ENCODE measurements around the gene IFIT5.
"Not testable (repeated sequence)": the region's sequence is repeated elsewhere in the genome, so short reads cannot be mapped to it uniquely, and the experiment has no call there.

IFIT5 gene

DNA sequence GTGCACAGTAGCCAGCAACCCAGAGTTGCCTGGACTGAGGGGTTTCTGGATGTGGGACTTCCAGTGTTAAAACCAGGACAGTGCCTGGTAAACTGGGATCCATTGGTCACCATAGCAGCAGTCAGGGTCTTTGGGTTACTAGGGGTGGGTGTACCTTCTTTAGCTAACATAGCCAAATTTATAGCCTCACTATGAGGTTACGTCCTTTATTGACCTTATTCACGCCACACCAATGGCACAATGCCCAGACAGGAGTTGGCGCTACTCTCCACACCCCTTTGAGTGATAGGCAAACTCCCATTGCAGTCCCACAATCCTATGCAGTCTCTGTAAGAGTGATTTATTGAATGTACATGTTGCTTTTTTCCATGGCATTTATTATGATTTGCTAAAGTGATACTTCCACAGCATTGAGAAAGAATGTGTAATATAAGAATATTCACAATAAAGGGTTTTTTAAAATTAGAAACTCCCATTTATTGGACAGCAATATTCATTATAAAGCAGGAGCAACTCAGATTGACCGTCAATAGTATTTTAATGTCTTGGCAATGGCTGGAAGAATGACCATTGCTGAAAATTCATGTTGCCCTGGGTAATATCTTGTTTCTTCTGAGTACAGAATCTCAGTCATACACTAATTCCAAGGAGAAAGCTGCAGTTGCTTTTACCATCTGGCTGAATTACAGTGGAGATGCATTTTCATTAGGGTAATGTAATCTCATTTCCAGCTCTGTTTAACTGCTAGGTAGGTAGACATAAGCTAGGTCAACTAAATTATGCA, 26.1 kb downstream of the IFIT5 start:
- DNase-seq: no peak

DNA sequence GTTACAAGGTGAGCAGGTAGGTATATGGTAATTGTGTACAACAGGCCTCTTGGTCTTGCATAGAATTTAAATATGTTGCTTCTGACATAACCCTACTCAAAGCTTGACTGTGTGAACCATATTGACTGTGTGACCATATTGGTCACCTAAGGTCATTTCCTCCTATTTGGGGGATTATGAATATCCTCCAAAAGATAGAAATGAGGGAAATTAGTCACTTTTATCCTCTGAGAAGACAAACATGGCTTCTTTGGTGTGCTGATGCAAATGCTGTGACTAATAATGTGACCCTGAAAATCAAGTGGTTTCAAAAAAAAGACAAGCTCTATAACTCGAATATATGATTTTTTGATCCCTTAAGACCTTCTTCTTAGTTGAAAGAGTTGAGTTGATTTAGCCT, 27.9 kb downstream of the IFIT5 start:
- no peak for DNase-seq

DNA sequence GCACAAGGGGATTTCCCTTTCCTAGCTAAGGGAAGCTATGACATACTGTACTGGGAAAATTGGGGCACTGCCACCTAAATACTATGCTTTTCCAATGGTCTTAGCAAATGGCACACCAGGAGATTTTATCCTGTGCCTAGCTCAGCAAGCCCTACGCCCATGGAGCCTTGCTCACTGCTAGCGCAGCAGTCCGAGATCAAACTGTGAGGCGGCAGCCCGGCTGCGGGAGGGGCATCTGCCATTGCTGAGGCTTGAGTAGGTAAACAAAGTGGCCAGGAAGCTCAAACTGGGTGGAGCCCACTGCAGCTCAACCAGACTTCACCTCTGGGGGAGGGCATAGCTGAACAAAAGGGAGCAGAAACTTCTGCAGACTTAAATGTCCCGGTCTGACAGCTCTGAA, 30.5 kb downstream of the IFIT5 start:
- not testable (repeated sequence) for DNase-seq

DNA sequence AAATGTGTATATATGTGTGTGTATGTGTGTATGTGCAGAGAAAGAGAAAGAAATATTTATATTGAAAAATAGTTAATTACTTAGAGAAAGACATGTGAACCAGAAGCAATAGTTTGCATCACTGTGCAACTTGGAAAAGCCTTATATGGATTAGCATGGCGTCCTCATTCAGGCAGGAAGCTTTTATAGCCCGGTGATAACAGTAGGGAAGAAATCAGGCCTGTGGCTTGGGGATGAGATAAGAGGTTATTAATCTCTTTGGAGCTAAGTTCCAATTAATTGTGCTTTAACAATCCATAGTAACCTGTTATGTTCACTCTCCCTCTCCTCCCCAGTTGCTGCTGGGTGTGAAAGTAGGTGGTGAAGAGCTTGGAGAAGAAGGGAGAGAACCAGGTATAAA, 36.5 kb downstream of the IFIT5 start:
- no peak for DNase-seq

DNA sequence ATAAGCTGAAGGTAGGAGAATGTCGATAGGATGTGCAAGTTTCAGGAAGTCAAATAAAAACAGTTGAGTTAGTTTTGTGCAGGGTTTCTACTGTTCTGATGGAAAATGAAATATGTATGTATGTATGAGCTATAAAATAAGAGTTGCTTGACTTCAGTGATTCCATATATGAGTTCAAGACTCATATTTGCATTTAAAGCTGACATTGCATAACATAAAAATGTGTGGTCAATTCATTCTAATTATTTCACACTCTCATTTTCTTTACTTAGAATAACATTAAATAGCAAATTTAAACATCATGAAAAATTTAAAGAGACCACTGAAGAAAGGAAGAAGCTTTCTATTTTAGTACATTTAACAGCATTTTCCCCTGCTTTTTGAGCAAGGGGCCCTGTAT, 37.8 kb downstream of the IFIT5 start:
- DNase-seq: no peak

DNA sequence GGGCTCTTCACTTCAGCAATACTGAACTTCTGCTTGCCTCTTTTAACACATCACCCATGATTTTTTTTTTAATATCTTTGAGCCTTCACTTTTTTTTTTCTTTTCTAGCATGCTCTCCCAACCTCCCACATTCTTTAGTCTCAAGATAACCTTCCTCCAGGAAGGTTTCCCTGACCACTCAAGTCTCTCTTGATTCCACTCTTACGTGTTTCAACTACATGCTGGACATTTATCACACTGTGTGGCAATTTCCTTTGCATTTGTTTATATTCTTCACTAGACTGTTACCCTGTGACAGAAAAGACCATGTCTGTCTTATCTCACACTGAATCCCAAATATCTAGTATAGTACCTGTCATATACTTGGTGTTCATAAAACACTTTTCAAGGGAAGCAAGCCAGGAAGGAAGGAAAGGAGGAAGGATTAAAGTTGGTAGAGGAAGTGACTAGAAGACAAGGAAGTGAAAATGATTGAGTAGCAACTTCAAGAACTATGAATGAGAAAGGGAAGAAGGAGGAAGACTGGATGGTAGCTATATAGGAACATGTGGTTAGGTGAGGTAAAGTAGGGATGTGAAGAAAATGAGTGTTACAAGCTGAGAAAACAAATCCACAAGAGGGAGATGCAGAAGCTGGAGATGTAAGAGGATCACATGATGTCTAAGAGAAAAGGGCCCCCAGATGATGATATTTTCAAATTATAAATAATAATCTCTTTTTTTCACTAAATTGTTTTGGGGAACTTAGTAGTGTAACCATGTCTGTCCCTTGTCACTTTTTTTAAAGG, 40.4 kb downstream of the IFIT5 start:
- DNase-seq: no peak

DNA sequence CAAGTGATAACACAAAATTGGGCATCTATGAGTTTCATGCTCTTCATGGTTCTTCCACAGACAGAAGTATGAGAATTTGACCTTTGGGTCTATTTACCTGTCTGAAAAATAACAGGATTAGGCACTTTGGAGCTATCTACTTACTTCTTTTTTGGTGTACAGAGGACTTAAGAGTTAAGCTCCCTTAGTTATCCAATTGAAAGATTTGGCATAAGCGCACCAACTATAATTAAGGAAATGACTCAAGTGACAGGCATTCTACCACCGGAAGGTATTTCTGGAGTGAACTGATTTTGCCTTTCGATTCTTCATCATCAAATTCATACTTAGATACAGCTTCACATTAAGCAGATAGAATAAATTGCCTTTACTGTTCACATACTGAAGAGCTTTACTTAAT, 43.9 kb downstream of the IFIT5 start:
- peak in 1 of 2 experiments; percentile 71 for DNase-seq

DNA sequence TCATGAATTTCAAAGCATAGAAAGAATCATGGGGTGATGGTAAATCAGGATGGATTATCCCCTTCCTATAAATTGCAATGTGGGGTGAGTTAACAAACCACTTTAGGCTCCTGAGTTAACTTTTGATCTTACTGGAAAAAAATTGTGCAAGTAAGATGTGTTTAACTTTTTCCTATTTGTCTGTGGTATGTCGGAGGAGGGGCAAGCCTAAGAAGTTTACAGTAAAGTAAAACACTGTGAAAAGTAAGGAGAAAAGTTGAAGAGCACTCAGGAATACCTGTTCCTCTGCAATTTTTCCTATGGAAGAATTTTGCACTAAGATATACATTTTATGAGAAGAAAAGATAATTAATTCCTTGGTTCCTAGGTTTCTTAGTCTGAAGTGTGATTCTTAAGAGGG, 44.4 kb downstream of the IFIT5 start:
- no peak for DNase-seq

DNA sequence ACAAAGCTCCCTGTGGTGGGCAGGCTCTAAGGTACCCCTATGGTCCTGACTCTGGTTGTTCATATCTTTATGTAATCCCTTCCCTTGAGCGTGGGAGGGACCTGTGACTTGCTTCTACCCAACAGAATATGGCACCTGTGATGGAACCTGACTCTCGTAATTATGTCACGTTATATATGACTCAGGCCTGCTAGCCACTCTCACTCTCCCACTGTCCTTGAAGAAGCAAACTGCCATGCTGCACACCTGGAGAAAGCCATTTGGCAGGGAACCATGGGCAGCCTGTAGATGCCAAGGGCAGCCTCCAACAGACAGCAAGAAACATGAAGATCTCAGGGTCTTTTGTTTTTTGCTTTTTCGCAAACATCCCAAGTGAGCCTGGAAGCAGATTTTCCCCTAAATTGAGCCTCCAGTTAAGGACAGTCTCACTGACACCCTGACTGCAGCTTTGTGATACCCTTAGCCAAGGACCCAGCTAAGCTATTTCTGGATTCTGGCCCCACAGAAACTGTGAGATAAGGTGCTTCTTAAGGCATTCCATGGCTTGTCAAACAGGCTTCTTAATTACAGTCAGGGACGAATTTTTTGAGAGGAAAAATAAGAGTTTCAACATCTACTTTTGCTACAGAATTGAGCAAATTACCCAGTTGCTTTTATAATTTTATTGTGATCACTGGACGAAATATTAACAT, 49.6 kb downstream of the IFIT5 start:
- DNase-seq: no peak

DNA sequence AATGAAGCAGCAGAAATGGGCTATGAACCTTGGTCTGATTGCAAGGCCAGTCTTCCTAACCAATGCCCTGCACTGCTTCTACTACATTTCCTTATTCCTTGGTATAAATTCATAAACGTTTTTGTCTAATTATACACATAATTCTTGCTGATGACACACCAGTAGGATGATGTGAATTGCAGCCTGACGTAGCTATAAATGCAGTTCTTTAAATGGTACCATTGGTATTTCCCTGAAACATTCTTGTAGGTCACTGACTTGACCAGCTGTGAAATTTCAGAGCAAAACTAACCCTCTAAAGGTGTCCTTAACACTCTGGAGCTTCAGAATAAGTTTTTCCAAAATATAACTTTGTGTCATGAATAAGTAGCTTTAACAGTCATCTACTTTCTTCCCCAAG, 50.8 kb downstream of the IFIT5 start:
- no peak for DNase-seq

DNA sequence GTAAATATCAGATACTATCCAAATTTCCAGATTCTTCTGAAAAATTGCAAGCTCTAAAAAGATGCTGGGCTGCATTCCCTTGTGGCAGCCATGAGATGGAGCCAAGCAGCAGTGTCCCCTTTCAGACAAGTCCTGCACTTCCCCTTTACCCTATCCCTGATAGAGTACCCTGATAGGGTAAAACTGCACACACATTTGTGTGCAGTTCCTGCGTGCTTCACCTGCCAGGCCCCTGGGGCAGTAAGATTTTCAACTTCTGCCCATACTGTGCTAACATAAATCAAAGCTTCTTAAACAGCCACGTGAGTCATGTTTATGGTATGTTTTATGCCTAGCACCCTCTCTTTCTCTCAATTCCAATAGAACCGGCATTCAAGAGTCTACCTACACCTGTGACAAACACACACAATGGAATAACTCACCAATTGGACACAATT, 52.2 kb downstream of the IFIT5 start:
- peak in 1 of 2 experiments; percentile 34 for DNase-seq

DNA sequence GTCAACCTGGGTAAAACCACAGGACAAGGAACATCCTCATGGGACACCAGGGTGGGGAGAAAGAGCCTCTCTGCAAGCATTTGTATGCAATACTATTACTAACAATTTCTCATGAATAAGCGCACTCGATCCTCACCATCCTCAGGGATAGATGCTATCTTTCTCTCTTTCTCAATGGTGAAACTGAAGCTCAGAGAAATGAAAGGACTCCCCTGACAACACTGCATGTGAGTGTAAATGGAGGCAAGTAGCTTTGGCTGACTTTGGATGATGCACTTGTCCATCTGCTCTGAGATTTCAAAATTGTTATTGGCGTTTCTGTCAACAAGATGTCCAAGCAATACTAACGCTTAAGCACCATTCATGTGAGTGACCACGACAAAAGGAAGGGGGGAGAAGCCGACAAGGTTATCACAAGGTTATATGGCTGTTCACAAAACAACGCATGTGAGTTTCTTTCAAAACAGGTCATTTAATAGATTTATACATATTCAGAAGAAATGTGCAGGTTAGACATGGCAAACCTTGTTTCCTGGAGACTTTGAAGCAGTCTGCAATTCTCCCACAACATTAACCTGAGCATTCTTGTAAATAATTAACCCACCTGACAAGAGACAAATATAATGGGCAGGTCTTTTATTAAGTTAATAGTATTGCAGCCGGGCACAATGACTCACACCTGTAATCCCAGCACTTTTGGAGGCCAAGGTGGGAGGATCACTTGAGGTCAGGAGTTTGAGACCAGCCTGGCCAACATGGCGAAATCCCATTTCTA, 54.0 kb downstream of the IFIT5 start:
- no peak for DNase-seq

DNA sequence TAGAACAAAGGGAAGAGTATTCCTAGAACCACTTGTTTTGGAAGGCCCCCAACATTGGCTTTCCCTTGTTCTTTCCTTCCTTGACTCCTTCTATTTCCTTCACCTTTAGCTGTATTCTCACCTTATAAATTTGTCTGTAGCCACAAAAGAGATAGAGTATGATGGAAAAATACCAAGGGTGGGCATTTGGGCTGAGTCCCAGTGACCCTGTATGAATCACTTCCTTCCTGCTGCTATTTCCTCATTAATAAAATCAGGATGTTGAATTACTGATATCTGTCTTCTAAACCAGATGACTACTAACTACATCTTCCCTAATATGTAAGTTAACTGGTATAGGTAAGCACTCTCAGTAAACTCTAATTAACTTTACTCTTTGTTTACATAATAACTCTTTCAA, 55.1 kb downstream of the IFIT5 start:
- DNase-seq: no peak
